ENCODE data around the gene STAC2.

GRCh38 chr17:39225308-39225958 lies at the start of gene STAC2:
- TF ChIP-seq CTCF (IDR thresholded peaks at IDR 0.05) (no peak), POLR2A (IDR thresholded peaks at IDR 0.05) (no peak), POLR2AphosphoS5 (IDR thresholded peaks at IDR 0.05; ENCODE audit: insufficient read depth in 1 of 2, low read depth in 1 of 2) (peak in 1 of 2 donors; percentile 7)

Measured in vagina (tissue), 2 donors.